Measurements from ENCODE around the gene FBXW10.
A peak's percentile ranks its signal among the peaks of the same experiment; 100 is the strongest.
"Not testable (repeated sequence)": the region's sequence is repeated elsewhere in the genome, so short reads cannot be mapped to it uniquely, and the experiment has no call there.

Gene FBXW10

GRCh38 chr17:18755969-18756368 is 12.1 kb downstream of the FBXW10 start:
- DNase-seq = not testable (repeated sequence)

GRCh38 chr17:18757368-18758044 is 13.7 kb downstream of the FBXW10 start:
- not testable (repeated sequence) for DNase-seq

- DNase-seq = not testable (repeated sequence)
Observed at GRCh38 chr17:18758344-18758743, 14.5 kb downstream of the FBXW10 start.

GRCh38 chr17:18760221-18760620 is 16.4 kb downstream of the FBXW10 start:
- DNase-seq = not testable (repeated sequence)

- DNase-seq = not testable (repeated sequence)
Observed at GRCh38 chr17:18770572-18770971, 26.7 kb downstream of the FBXW10 start.

- DNase-seq = not testable (repeated sequence)
Observed at GRCh38 chr17:18771066-18771465, 27.2 kb downstream of the FBXW10 start.

GRCh38 chr17:18772471-18772870 is 28.6 kb downstream of the FBXW10 start:
- no peak for DNase-seq

GRCh38 chr17:18780991-18781718 is 37.3 kb downstream of the FBXW10 start, which contains the start of gene TVP23B:
TSS of gene TVP23B (plus strand) at chr17:18781183. CDS start at chr17:18781294, 111 bp downstream.
- peak; percentile 97 for DNase-seq

- not testable (repeated sequence) for DNase-seq
Observed at GRCh38 chr17:18781805-18782204, 38.0 kb downstream of the FBXW10 start.

- not testable (repeated sequence) for DNase-seq
Observed at GRCh38 chr17:18785933-18786332, 42.1 kb downstream of the FBXW10 start.

- not testable (repeated sequence) for DNase-seq
Observed at GRCh38 chr17:18786890-18787289, 43.0 kb downstream of the FBXW10 start.

GRCh38 chr17:18791402-18791801 is 47.5 kb downstream of the FBXW10 start:
- DNase-seq = not testable (repeated sequence)

GRCh38 chr17:18794841-18795240 is 51.0 kb downstream of the FBXW10 start:
- peak; percentile 66 for DNase-seq

- DNase-seq = not testable (repeated sequence)
Observed at GRCh38 chr17:18796887-18797286, 53.0 kb downstream of the FBXW10 start.

- not testable (repeated sequence) for DNase-seq
Observed at GRCh38 chr17:18803458-18804245, 59.8 kb downstream of the FBXW10 start.

- not testable (repeated sequence) for DNase-seq
Observed at GRCh38 chr17:18815924-18816323, 72.1 kb downstream of the FBXW10 start.

GRCh38 chr17:18816489-18817371 is 72.9 kb downstream of the FBXW10 start:
- DNase-seq = peak; percentile 73

GRCh38 chr17:18821430-18821829 is 77.6 kb downstream of the FBXW10 start:
- DNase-seq = peak; percentile 16

GRCh38 chr17:18827613-18828012 is 83.8 kb downstream of the FBXW10 start:
- DNase-seq = not testable (repeated sequence)

Measured in fibroblast of skin of scalp (primary cell).